Fibroblast of skin of right quadriceps (primary cell): ENCODE data around the gene BACH2.
"Not testable (repeated sequence)": the region's sequence is repeated elsewhere in the genome, so short reads cannot be mapped to it uniquely, and the experiment has no call there.

ENCODE experiments used
- DNase-seq: peaks from one replicate; pipeline ENCODE4 v3.0.0-alpha.2; 2013

BACH2 gene

GRCh38 chr6:90149280-90149679 is 147.4 kb downstream of the BACH2 start:
- DNase-seq, result no peak

GRCh38 chr6:90148867-90149266 is 147.8 kb downstream of the BACH2 start:
- no peak for DNase-seq

DNA sequence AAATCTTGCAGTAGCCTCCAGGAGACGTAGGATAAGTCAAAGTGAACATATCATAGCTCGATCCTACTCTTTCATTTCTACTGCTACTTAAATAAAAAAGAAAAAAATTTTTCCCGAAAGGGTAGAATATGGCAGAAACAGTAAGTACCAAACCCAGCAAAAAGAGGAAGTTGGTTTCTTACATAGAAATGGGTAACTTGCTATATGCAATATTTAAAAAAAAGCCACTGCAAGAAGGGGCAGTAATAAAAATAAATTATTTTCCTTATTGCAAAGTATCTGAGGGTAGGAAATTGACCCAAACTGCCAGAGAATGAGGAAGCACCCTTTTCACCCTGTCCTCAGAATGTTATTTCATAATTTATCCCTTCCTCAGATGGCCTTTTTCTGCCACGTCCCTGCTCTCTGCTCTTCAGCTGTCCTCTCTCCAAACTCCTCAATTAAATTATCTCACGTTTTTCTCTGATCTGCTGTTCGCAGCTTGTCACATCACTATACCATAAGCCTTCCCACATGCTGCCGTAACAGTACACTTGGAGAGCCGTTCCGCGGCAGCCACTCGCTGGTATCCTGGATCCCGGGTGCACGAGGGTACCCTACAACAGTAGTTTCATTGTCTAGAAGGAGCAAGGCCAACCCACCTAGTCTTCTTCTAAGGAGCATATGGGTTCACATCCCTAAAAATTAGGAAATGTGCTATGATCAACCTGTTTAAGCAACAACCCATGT is 149.6 kb downstream of the BACH2 start:
- DNase-seq, result no peak

GRCh38 chr6:90146024-90146423 is 150.6 kb downstream of the BACH2 start:
- DNase-seq, result no peak

DNA sequence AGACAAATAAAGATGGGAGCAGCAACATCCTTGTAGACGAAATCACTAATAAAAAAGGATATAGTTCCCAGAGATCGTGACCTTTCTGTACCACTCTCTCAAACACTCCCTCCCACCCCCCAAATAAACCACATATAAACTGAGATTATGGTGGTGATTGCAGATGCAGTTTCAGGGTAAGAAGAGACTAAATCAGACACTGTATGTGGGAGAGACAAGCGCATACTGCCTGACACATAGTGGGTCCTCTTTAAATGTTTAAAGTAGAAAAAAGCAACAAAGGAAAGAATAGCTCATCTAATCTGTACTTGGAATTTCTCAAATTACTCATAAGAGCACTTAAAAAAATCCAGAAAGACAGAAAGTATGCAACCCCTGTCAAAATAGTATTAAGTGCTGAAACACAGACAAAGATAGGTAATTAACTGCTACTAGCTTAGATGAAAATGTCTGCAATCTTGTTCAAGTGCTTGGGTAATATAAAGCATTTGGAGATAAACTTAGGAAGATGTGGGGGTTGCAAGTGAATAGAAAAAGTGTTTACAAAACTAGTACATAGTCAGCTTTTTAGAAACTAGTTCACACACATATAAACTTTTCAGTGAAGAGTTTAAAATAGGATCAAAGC is 151.6 kb downstream of the BACH2 start:
- DNase-seq, result peak; percentile 48

DNA sequence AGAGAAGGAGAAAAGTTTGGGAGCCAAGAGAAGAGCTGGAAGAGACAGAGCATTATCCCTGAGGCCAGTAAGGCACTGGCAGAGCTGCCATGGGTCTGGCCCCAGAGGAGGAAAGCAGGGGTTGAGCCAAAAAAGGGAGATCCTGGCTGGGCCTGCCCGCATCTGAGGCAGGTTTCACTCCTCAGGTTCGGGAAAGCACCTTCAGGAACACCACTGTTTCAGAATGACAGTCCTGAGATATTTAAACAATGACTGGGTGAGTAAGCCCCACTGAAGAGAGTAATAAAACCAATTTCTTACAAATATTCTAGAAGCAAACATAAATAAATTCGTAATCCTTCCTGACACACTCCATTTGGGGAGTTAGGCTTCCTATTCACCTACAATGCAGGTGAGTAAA is 152.2 kb downstream of the BACH2 start:
- DNase-seq, result no peak

GRCh38 chr6:90140683-90141082 is 156.0 kb downstream of the BACH2 start:
- no peak for DNase-seq

DNA sequence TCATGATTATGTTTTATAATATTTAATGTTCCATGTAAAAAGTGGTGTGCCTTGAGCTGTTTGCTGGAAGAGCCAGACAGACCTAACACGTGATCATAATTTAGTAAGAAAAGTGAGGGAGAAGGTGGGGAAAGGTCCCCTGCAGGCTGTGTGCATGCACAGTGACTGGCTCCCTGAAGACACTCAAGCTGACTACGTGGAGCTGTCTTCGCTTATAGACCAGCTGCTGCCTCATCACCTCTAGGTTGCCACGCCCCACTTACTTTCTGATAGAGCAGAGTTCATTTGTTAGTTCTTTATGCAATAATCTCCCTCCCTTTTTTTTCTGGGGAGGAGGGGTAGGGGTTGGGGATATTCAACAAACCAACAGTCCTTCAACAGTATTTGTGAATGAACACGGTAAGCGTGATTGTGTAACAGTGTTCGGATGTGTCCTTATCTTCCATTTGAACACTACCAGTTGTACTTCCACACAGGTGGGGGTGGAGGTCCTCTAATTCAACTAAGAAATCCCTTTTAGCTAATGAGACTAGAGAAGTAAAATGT is 157.3 kb downstream of the BACH2 start:
- no peak for DNase-seq

DNA sequence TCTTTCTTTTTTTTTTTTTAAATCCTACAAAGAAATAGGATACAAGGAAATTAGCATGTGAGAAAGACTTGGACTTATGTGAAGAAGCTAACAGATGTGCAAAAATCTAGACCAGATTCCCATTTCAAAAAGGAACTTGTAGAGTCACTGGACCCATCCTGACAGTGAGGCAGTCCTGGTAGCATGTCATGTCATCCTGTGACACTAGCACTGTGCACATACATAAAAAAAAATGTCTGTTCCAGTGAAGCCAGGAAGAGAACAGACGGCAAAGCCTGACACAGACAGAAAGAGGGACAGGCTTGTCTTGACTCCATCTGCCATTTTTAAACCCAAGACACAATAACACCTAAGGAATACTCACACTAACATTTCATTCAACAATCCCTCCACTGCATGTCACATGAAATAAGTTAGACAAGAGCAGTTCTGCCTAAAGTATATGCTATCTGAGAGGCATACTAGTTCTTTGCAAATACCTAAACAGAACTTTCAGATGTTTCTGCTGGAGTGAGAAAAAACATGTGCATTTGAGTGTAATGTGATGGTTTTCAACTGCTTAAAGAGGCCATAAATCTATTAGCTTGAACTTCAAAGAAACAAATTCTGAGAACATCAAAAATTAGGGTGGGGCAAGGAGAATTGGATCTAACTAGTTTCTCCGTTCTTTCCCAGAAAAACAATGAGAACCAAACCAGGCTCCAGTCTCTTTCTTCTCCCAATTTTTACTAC is 159.6 kb downstream of the BACH2 start:
- DNase-seq, result no peak

DNA sequence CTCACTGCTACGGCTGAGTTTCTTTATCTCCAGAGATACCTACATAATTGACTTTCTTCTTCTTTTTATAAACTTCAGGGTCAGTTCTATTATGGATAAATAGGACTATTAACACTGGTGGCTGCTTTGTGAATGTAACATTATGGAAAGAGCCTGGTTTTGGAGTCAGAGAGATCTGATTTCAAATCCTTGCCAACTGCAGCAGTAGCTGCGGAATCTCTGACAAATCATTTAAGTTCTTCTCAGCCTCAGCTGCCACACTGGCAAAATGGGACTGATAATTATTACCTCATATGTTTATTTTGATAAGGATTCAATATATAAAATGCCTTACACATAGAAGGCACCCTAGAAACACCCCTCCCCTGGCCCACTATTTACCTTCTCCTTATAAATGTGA is 160.5 kb downstream of the BACH2 start:
- peak; percentile 17 for DNase-seq

- peak; percentile 88 for DNase-seq
Measured at GRCh38 chr6:90135667-90136066, 161.0 kb downstream of the BACH2 start.

GRCh38 chr6:90133664-90134063 is 163.0 kb downstream of the BACH2 start:
- DNase-seq, result not testable (repeated sequence)

DNA sequence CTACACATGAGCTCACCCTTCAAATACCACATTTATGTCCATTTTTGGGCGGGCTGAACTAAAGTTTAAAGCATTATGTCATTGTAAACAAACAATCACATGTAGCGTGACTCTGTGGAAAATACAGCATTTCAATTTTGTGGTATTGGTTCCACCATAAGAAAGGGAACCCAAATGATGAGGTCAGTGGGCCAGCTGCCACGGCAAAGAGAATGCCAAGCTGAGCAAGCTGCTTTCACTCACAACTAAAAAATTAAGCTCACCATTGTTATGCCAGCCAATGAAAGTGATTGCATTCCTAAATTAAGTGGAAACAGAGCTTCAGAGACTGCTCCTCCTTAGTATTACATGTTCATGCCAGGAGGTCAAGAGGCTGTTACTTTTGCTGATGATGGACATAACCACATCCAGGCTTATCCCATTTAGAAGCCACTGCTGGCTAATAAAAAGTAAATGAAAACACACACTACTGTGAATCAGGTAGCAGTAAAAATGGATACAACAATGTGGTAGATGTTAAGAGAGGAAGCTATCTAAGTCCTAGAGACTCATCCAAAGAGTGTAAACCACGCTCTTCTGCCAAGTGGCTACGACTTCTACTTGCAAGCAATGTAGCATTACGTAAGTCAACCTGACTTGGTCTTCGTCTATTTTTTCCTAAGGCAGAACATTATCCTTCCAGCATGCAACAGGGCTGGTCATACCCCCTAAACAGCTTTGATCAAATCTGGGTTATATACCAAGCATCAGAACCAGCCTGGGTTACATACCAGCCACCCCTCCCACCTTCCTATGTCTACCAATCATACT is 164.8 kb downstream of the BACH2 start:
- peak; percentile 88 for DNase-seq

DNA sequence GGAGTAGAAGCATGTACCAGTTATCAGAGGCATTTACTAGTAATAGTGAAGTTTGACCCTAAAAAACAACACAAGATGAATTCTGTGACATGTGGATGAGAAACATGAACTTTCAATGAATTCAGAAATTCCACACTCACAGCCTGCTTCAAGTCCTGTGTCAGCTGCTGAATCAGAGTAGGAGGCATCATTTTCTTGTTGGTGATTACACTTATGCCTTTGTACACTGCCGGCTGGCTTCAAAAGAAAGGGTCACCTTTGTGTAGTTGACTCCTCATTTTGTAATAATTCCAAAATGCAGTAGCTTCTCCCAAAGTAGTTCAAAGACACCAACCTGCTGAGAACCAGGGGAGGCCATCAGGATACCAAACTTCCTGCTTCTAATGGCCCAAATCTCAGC is 165.5 kb downstream of the BACH2 start:
- no peak for DNase-seq

GRCh38 chr6:90128687-90129086 is 168.0 kb downstream of the BACH2 start:
- not testable (repeated sequence) for DNase-seq

- DNase-seq, result no peak
Measured at GRCh38 chr6:90127595-90127994, 169.0 kb downstream of the BACH2 start.

DNA sequence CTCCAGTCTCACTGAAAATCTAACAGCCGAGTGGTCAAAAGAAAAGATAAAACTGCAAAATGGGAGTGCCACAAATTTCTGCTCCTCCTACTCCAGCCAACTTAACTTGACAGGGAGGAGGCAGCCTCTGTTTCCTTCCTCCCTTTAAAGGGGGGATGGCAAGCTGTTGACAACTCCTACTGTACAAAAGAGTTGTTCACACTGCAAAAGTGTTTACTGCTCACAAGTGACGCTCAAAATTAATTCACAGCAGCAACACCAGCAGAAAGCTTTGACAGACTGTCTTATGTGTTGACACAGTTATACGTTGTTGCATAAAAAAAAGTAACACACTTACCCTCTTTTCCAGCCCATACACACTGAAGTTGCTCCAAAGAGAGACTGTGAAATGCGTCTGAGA is 169.8 kb downstream of the BACH2 start:
- no peak for DNase-seq

DNA sequence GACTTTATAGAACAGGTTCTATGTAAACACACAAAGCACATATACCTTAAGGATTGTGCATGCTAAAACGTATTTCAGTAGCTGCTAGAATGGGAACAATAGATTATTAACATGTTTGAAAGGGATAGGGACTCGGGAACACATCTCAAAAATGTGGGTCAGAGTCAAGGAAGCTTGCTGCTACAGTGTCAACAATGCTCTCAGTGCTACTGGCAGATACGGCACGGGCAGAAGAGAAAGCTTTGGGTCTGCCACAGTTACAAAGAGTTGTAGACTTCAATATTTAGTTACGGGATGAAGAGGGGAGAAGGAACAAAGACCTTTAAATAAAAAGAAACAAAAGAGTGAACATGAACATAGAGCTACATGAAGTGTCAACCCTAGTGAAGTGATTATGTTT is 170.5 kb downstream of the BACH2 start:
- no peak for DNase-seq

GRCh38 chr6:90124874-90125510 is 171.7 kb downstream of the BACH2 start:
- DNase-seq, result no peak

- DNase-seq, result peak; percentile 27
Measured at GRCh38 chr6:90123831-90124230, 172.8 kb downstream of the BACH2 start.

GRCh38 chr6:90121982-90122381 is 174.7 kb downstream of the BACH2 start:
- DNase-seq, result peak; percentile 21

GRCh38 chr6:90120327-90120726 is 176.3 kb downstream of the BACH2 start:
- DNase-seq, result no peak
